ENCODE measurements around the gene SFXN4.
"Not testable (repeated sequence)": the region's sequence is repeated elsewhere in the genome, so short reads cannot be mapped to it uniquely, and the experiment has no call there.

The SFXN4 gene

GRCh38 chr10:119153661-119154060 is 11.9 kb downstream of the SFXN4 start:
- no peak for DNase-seq (ENCODE audit: low read depth)
- no peak overlapping the region for H3K4me3 ChIP-seq (ENCODE audit: low read depth, low read length)
- no peak for TF ChIP-seq CTCF (conservative IDR thresholded peaks at IDR 0.05; ENCODE audit: low read depth, low read length)

GRCh38 chr10:119153041-119153440 is 12.5 kb downstream of the SFXN4 start:
- no peak for DNase-seq (ENCODE audit: low read depth)
- no peak overlapping the region for H3K4me3 ChIP-seq (ENCODE audit: low read depth, low read length)
- TF ChIP-seq CTCF (conservative IDR thresholded peaks at IDR 0.05; ENCODE audit: low read depth, low read length): no peak

GRCh38 chr10:119151601-119152000 is 13.9 kb downstream of the SFXN4 start:
- DNase-seq (ENCODE audit: low read depth); H3K4me3 ChIP-seq (ENCODE audit: low read depth, low read length): not testable (repeated sequence)

- DNase-seq (ENCODE audit: low read depth): no peak
- no peak overlapping the region for H3K4me3 ChIP-seq (ENCODE audit: low read depth, low read length)
- peak; percentile 7 for TF ChIP-seq CTCF (conservative IDR thresholded peaks at IDR 0.05; ENCODE audit: low read depth, low read length)
Measured at GRCh38 chr10:119149729-119150128, 15.8 kb downstream of the SFXN4 start.

- no peak overlapping the region for H3K4me3 ChIP-seq (ENCODE audit: low read depth, low read length)
- TF ChIP-seq CTCF (conservative IDR thresholded peaks at IDR 0.05; ENCODE audit: low read depth, low read length): no peak
- DNase-seq (ENCODE audit: low read depth): no peak
Measured at GRCh38 chr10:119149157-119149556, 16.4 kb downstream of the SFXN4 start.

- no peak for DNase-seq (ENCODE audit: low read depth)
- H3K4me3 ChIP-seq (ENCODE audit: low read depth, low read length): no peak overlapping the region
- TF ChIP-seq CTCF (conservative IDR thresholded peaks at IDR 0.05; ENCODE audit: low read depth, low read length): no peak
Measured at GRCh38 chr10:119143657-119144056, 21.9 kb downstream of the SFXN4 start.

GRCh38 chr10:119140603-119141245 is 24.8 kb downstream of the SFXN4 start:
- no peak overlapping the region for H3K4me3 ChIP-seq (ENCODE audit: low read depth, low read length)
- no peak for DNase-seq (ENCODE audit: low read depth)
- TF ChIP-seq CTCF (conservative IDR thresholded peaks at IDR 0.05; ENCODE audit: low read depth, low read length): no peak
